Activated naive CD4-positive, alpha-beta T cell treated with Interleukin-2 at 50 U/mL for 16 hours (primary cell): Measurements from ENCODE around the gene SPATA22.
"Not testable (repeated sequence)": the region's sequence is repeated elsewhere in the genome, so short reads cannot be mapped to it uniquely, and the experiment has no call there.

Experiments
- DNase-seq: peaks from one replicate; pipeline ENCODE4 v3.0.0-alpha.2; 2020

SPATA22 gene

GRCh38 chr17:3469529-3469928 is 2.1 kb downstream of the SPATA22 start:
- DNase-seq, result no peak

- not testable (repeated sequence) for DNase-seq
Observed at GRCh38 chr17:3466355-3466754, 5.3 kb downstream of the SPATA22 start.

GRCh38 chr17:3448059-3448665 is 23.5 kb downstream of the SPATA22 start:
- DNase-seq, result no peak

GRCh38 chr17:3447625-3448024 is 24.0 kb downstream of the SPATA22 start:
- DNase-seq, result no peak

- no peak for DNase-seq
Observed at GRCh38 chr17:3440451-3440850, 31.2 kb downstream of the SPATA22 start.

GRCh38 chr17:3438368-3438767 is 33.3 kb downstream of the SPATA22 start:
- no peak for DNase-seq

- no peak for DNase-seq
Observed at GRCh38 chr17:3433741-3434140, 37.9 kb downstream of the SPATA22 start, which contains the start of gene OR1E2. OR1E2 (minus strand) TSS chr17:3433841; CDS start chr17:3433841, 0 bp downstream.

GRCh38 chr17:3433215-3433614 is 38.4 kb downstream of the SPATA22 start:
- DNase-seq, result not testable (repeated sequence)

GRCh38 chr17:3418222-3418621 is 53.4 kb downstream of the SPATA22 start:
- no peak for DNase-seq

- DNase-seq, result no peak
Observed at GRCh38 chr17:3415610-3416009, 56.0 kb downstream of the SPATA22 start.

- not testable (repeated sequence) for DNase-seq
Observed at GRCh38 chr17:3412216-3412615, 59.4 kb downstream of the SPATA22 start.

GRCh38 chr17:3411070-3411469 is 60.5 kb downstream of the SPATA22 start, which contains the start of gene OR3A3:
OR3A3 (plus strand) TSS chr17:3411370.
- DNase-seq, result no peak

- not testable (repeated sequence) for DNase-seq
Observed at GRCh38 chr17:3403856-3404255, 67.8 kb downstream of the SPATA22 start.

- no peak for DNase-seq
Observed at GRCh38 chr17:3401786-3402185, 69.8 kb downstream of the SPATA22 start.

- no peak for DNase-seq
Observed at GRCh38 chr17:3400055-3400454, 71.6 kb downstream of the SPATA22 start.

- no peak for DNase-seq
Observed at GRCh38 chr17:3398310-3398709, 73.3 kb downstream of the SPATA22 start, which contains the start of gene OR1E1. OR1E1 (minus strand) TSS chr17:3398410; CDS start chr17:3398410, 0 bp downstream.

GRCh38 chr17:3397801-3398200 is 73.8 kb downstream of the SPATA22 start:
- DNase-seq, result not testable (repeated sequence)
